ENCODE data around the gene HDHD5. TPM values are rescaled to one million over a fixed set of nuclear protein-coding genes. Genes with fewer than 3 reads are reported as not detected.

Gene HDHD5
- 40.4 to 46.9 TPM (median 46.3 TPM) in 5 replicates for total RNA-seq (2022; extraction: Qiagen RNA extraction)

DNA sequence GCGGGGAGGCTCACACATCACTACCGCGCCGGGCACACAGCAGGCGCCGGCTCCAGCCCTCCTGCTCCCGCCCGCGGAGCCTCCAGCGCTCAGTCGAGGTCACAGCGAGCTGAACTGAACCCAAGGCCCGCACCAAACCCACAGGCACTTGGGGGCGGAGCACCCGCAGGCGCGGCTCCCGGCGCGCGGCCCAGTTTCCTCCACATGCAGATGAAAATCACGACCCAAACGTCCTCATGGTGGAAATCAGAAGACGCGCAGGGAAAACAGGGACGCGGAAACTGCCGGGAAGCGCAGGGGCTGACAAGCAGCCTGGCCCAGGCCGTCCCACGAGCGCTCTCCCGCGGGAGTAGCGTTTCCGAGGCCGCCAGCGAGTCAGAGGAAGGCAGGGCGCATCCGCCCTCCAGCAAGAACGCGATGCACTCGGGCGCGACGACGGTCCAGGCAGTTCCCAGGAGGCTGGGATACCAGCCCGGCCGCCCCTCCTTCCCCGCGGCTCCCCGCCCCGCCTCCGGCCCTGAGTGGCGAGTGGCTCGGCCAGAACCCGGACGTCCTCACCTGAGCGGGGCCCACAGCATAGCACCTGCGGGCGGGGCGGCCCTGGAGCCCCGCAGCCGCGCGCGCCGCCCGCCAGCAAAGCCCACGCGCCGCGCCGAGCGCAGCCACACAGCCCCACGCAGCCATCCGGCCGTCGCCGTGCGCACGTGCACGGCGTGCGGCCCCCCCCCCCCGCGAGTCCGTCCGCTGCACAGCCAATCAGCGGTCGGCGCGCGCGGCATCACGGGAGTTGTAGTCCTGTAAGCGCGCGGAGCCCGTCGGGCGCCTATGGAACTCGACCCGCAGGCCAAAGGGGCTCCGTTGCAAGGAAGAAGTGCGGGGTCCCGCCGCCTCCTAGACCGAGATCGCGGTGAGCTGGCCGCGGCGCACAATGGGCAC, at the start of gene HDHD5:
Gene HDHD5 (minus strand): TSS at position 710 of the 936 bp plus-strand sequence. CDS start 26 bp downstream, at position 684.

DNA sequence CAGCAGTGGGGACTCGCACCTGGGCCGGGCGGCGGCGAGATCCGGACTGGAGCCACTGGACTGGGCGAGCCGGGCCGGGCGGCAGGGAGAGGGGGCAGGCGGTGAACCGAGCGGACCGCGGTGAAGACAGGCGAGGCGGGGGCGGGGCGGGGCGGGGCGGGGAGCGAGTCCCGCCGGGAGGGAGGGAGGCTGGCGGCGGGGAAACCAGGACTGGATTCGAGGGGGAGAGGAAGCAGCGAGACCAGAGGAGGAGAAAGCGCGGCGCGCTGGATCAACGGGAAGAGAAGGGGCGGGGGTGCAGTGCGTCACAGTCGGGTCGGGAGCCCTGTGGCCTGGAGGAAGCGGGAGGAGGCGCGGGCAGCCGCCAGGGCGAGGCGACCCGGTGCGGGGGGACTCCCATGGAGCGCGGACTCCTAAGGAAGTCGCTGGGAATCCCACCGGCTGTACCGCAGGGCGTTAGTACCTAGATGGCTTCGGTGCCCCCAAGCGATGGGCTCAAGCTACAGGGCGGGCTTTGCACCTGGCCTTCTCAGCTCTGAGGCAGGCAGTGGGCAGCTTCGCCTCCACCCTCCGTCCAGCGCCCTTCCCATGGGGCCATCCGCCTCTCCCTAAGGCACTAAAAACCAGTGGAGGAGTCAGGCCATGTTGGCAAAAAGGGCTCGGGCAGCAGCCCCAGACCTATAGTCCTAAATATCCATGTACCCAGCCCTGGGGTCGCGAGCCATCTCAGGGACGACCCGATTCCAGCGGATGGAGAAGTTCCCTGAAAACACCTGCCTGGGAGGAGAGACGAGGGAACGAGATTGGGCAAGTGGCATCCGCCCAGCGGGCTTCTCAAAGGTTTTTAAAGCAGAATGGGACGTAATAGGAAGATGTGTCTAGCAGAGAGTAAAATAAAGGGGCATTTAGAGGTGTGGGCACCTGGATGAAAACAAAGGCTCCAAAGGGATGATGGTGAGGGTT, 37.6 kb downstream of the HDHD5 start, which contains the start of gene TMEM121B:
Gene TMEM121B (minus strand): TSS at position 128 of the 963 bp plus-strand sequence. CDS start 233 bp downstream, outside the sequence.

Other genes with a start within 250 kb of the HDHD5 start
- gene GAB4, start 151.1 kb downstream of the HDHD5 start, total RNA-seq (2022; extraction: Qiagen RNA extraction): not detected in 5 replicates
- gene IL17RA, start 74.3 kb downstream of the HDHD5 start, total RNA-seq (2022; extraction: Qiagen RNA extraction): 5.0 to 8.1 TPM (median 7.4 TPM) in 5 replicates
- 0.11 to 0.24 TPM (median 0.15 TPM) in 5 replicates for gene TMEM121B, start 37.9 kb downstream of the HDHD5 start, total RNA-seq (2022; extraction: Qiagen RNA extraction)
- 0.02 to 0.06 TPM (median 0.03 TPM) in 4 of 5 replicates, not detected in the other for gene ADA2, start 60.2 kb upstream of the HDHD5 start, total RNA-seq (2022; extraction: Qiagen RNA extraction)
- gene CECR2, start 210.2 kb upstream of the HDHD5 start, total RNA-seq (2022; extraction: Qiagen RNA extraction): 0.07 to 0.16 TPM (median 0.10 TPM) in 5 replicates

Measured in A549 treated with AZD2906 at 1 μM for 4 hours (cell line).